Astrocyte (in vitro differentiated cells and primary cell): ENCODE measurements around the gene ABCA4.

Experiments used
- EZH2 ChIP-seq: IDR thresholded peaks from 2 replicates; pipeline ENCODE4 v1.6.1; 2012; ENCODE audit warnings: mild to moderate bottlenecking, low read length, inconsistent platforms; ENCODE audit not compliant: insufficient read depth
- TF ChIP-seq, protein P1 (sequence below): IDR thresholded peaks from 2 replicates; pipeline ENCODE4 v1.5.1; 2011; ENCODE audit warnings: low read depth, mild to moderate bottlenecking, inconsistent platforms, low read length, moderate library complexity; ENCODE audit not compliant: insufficient read depth

DNA sequence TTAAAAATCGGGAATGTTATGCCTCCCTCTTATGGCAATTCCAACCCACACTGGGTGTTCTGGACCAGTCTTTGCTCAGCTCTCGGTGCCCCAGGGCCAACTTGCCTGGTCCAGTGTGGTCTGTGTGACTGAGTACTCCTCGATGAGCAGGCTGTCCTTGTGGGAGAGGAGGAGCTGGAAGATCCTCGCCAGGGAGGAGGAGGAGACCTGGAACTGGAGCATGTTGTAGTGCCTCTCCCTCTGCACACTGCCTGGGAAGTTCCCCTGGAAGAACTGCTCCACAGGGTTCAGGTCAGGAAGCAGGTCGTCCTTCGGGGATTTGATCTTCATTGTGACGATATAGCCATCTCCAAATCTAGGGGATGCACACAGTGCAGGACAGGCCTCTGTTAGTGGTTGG, 123.2 kb downstream of the ABCA4 start:
- TF ChIP-seq, protein P1, sequence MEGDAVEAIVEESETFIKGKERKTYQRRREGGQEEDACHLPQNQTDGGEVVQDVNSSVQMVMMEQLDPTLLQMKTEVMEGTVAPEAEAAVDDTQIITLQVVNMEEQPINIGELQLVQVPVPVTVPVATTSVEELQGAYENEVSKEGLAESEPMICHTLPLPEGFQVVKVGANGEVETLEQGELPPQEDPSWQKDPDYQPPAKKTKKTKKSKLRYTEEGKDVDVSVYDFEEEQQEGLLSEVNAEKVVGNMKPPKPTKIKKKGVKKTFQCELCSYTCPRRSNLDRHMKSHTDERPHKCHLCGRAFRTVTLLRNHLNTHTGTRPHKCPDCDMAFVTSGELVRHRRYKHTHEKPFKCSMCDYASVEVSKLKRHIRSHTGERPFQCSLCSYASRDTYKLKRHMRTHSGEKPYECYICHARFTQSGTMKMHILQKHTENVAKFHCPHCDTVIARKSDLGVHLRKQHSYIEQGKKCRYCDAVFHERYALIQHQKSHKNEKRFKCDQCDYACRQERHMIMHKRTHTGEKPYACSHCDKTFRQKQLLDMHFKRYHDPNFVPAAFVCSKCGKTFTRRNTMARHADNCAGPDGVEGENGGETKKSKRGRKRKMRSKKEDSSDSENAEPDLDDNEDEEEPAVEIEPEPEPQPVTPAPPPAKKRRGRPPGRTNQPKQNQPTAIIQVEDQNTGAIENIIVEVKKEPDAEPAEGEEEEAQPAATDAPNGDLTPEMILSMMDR = no peak
- TF ChIP-seq EZH2 = no peak
